ENCODE measurements around the gene ORAI3. TPM values are rescaled to one million over a fixed set of nuclear protein-coding genes. Genes with fewer than 3 reads are reported as not detected.

ORAI3 gene
- total RNA-seq, 4 donors from 2014 or later = 50.7 to 58.4 (median 52.9) TPM

GRCh38 chr16:30953511-30954124 lies 4.8 kb downstream of the ORAI3 start:
- H3K27me3 ChIP-seq = no peaks in the 10 kb centered on the region
- 34 to 36% methylated on average over 10 to 14 of the region's 15 CpGs for WGBS, 2 donors
- no peaks in the 10 kb centered on the region for H3K9me3 ChIP-seq
- peak overlapping the region in 2 of 4 donors; percentile 2 to 55 for H3K27ac ChIP-seq
- no peak overlapping the region for H3K4me3 ChIP-seq
- H3K4me1 ChIP-seq = peaks cover 0 to 59% (median 33%) of the 10 kb centered on the region in 4 donors
- peak; percentile 47 to 65 (median 51) for TF ChIP-seq CTCF (IDR thresholded peaks at IDR 0.05)
- no peak for TF ChIP-seq POLR2A (IDR thresholded peaks at IDR 0.05)
- DNase-seq (ENCODE audit: low spot score in 2 of 2) = peak; percentile 29 to 36
- no peaks in the 10 kb centered on the region for H3K36me3 ChIP-seq

GRCh38 chr16:30954993-30955392 lies 6.1 kb downstream of the ORAI3 start:
- WGBS, 2 donors = 79% methylated on average over 8 of the region's 8 CpGs
- peaks cover 0 to 68% (median 40%) of the 10 kb centered on the region in 4 donors for H3K4me1 ChIP-seq
- DNase-seq (ENCODE audit: low spot score in 2 of 2) = no peak

DNA sequence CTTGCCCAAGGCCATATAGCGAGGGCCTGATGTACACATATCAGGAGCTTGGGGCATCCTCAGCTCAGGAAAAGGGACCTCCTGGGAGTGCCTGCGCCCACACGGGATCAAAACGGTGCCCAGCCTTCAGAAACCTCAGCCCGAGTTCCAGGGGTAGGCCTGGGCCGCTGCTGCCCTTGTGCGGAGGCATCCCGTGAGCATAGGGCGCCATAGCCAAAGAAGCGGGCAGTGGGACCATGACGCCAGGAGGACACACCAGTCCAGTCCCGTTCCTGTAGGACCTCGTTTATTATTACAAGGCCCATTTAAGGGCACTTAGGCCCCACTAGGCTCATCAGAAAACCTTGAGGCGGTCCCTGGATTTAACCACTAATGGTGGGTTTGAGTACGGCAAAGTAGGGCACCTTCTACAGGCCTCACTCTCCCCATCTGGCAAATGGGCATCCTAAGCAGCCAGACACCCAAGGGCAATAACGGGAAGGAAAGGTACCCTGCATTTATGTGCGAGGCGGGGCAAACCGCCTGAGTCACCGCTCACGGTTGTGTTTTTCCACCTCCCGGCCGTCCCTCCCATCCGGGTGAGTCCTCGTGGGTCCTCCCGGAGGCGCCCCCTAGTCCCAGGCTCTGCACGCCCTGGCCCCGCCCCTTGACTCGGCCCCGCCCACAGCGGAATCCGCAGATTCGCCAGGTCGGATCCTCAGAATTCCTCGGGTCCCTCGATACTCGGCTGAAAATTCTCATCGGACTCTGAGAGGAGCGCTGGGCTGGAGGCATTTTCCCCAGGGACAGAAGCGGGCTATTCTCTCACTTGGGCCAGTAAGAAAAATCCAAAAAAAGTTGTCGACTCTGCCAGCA lies 8.0 kb downstream of the ORAI3 start:
- 26 to 31% methylated on average over 36 to 40 of the region's 42 CpGs for WGBS, 2 donors
- peak overlapping the region; percentile 82 to 97 (median 93) for H3K4me3 ChIP-seq

More at GRCh38 chr16:30954993-30955392, 6.1 kb downstream of the ORAI3 start:
- no peaks in the 10 kb centered on the region for H3K27me3 ChIP-seq
- peaks cover 0 to 13% (median 2%) of the 10 kb centered on the region in 3 donors for H3K36me3 ChIP-seq
- no peak overlapping the region for H3K27ac ChIP-seq
- TF ChIP-seq EP300 (IDR thresholded peaks at IDR 0.05) = no peak
- no peak for TF ChIP-seq CTCF (IDR thresholded peaks at IDR 0.05)
- TF ChIP-seq POLR2A (IDR thresholded peaks at IDR 0.05) = no peak
- no peaks in the 10 kb centered on the region for H3K9me3 ChIP-seq
- H3K4me3 ChIP-seq = no peak overlapping the region

GRCh38 chr16:30957456-30958174 lies 8.7 kb downstream of the ORAI3 start, which contains the start of gene SETD1A:
Gene SETD1A, plus strand, starts transcription at chr16:30957754. Its CDS starts 978 bp downstream, at chr16:30958732.
- Histone ChIP-seq H3K9me3 (no peaks in the 10 kb centered on the region), H3K27ac (peak within 1 kb of the TSS; percentile 90 to 98 (median 97)), H3K4me3 (peak within 1 kb of the TSS; percentile 82 to 97 (median 93)), H3K27me3 (no peaks in the 10 kb centered on the region), H3K36me3 (peaks cover 0 to 39% (median 6%) of the 10 kb centered on the region in 3 donors), H3K4me1 (peaks cover 0 to 44% (median 25%) of the 10 kb centered on the region in 4 donors)
- TF ChIP-seq POLR2A (IDR thresholded peaks at IDR 0.05) (peak in 1 of 2 donors; percentile 58), CTCF (IDR thresholded peaks at IDR 0.05) (peak in 3 of 5 experiments; percentile 4 to 65 (median 48)), EP300 (IDR thresholded peaks at IDR 0.05) (peak; percentile 25 to 76)
- WGBS, 2 donors = 0% methylated on average over 19 to 37 of the region's 85 CpGs
- peak; percentile 95 for DNase-seq (ENCODE audit: low spot score in 2 of 2)

More for the DNA sequence above, 8.0 kb downstream of the ORAI3 start:
- no peaks in the 10 kb centered on the region for H3K9me3 ChIP-seq
- peaks cover 0 to 52% (median 25%) of the 10 kb centered on the region in 4 donors for H3K4me1 ChIP-seq
- H3K36me3 ChIP-seq = peaks cover 0 to 31% (median 6%) of the 10 kb centered on the region in 3 donors
- TF ChIP-seq CTCF (IDR thresholded peaks at IDR 0.05) (peak in 2 of 5 experiments; percentile 8 to 15), EP300 (IDR thresholded peaks at IDR 0.05) (no peak), POLR2A (IDR thresholded peaks at IDR 0.05) (no peak)
- H3K27ac ChIP-seq = peak overlapping the region; percentile 90 to 98 (median 97)
- DNase-seq (ENCODE audit: low spot score in 2 of 2) = peak; percentile 66 to 67
- no peaks in the 10 kb centered on the region for H3K27me3 ChIP-seq
